ENCODE data around the gene ASPRV1. TPM values are rescaled to one million over a fixed set of nuclear protein-coding genes. Genes with fewer than 3 reads are reported as not detected.

Gene ASPRV1
- total and polyA plus RNA-seq, 2 donors (not counting 3 experiments of a cell fraction or from before 2014, with no cell fraction given), result 0.15 to 0.22 TPM

DNA sequence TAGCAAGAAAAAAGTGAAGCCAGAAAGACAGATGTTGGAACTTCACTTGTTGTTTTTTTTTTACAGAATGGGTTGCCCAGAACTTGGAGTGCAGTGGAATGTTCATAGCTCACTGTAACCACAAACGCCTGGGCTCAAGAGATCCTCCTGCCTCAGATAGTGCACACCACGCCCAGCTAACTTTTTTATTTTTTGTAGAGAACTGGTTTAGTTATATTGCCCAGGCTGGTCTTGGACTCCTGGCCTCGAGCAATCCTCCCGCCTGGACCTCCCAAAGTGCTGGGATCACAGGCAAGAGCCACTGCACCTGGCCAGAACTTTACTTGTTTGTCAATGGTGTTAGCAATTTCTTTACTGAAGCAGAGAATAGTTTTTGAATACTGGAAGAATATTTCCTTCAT is 11.9 kb upstream of the ASPRV1 start:
- no peak for FAIRE-seq
- Histone ChIP-seq H4K20me1 (replicated peaks; ENCODE audit: control insufficient read depth, extremely low read depth, insufficient read depth, low read length) (no peaks in the 10 kb centered on the region), H3K4me3 (replicated peaks in 1 of 3; ENCODE audit: insufficient read depth in 1 of 3, low read depth in 1 of 3, low read length in 3 of 3) (no peak overlapping the region), H3K27me3 (ENCODE audit: control insufficient read depth in 2 of 2, insufficient read depth in 2 of 2, low read length in 2 of 2) (peaks cover 2 to 4% of the 10 kb centered on the region in 2 experiments), H3K27ac (ENCODE audit: insufficient read depth, low read depth, low read length) (no peak overlapping the region), H3K4me2 (ENCODE audit: insufficient read depth, low read length) (no peak overlapping the region), H3K36me3 (ENCODE audit: control insufficient read depth in 2 of 2, extremely low read depth in 1 of 2, insufficient read depth in 2 of 2, low read length in 2 of 2) (no peaks in the 10 kb centered on the region), H2AFZ (ENCODE audit: low read depth, low read length) (no peak overlapping the region), H3K4me1 (ENCODE audit: control insufficient read depth, extremely low read depth, insufficient read depth, low read length) (no peaks in the 10 kb centered on the region), H3K9ac (replicated peaks; ENCODE audit: extremely low read depth, insufficient read depth, low read length) (no peak overlapping the region), H3K9me3 (replicated peaks; ENCODE audit: control insufficient read depth, insufficient read depth, low read length) (no peaks in the 10 kb centered on the region), H3K79me2 (ENCODE audit: control insufficient read depth, insufficient read depth, low read length) (no peaks in the 10 kb centered on the region), H3K9me1 (replicated peaks; ENCODE audit: control insufficient read depth, extremely low read depth, insufficient read depth, low read length) (no peaks in the 10 kb centered on the region)
- CTCF ChIA-PET, result no interaction called here
- BruUV-seq (replicated peaks), result no TSS peak
- POLR2A ChIA-PET, result no interaction called here
- TF ChIP-seq POLR2AphosphoS5 (IDR thresholded peaks at IDR 0.05; ENCODE audit: insufficient read depth, low read depth, low read length), result no peak
- TF ChIP-seq GATA2 (IDR thresholded peaks at IDR 0.05; ENCODE audit: insufficient read depth, insufficient read length, low read depth, low read length), result no peak
- TF ChIP-seq MYC (IDR thresholded peaks at IDR 0.05; ENCODE audit: low read depth, low read length), result no peak
- TF ChIP-seq POLR2A (IDR thresholded peaks at IDR 0.05; ENCODE audit: low read depth, low read length), result no peak
- no peak for TF ChIP-seq EZH2 (IDR thresholded peaks at IDR 0.05; ENCODE audit: borderline replicate concordance, low read depth, low read length, severe bottlenecking)
- TF ChIP-seq, protein P1, sequence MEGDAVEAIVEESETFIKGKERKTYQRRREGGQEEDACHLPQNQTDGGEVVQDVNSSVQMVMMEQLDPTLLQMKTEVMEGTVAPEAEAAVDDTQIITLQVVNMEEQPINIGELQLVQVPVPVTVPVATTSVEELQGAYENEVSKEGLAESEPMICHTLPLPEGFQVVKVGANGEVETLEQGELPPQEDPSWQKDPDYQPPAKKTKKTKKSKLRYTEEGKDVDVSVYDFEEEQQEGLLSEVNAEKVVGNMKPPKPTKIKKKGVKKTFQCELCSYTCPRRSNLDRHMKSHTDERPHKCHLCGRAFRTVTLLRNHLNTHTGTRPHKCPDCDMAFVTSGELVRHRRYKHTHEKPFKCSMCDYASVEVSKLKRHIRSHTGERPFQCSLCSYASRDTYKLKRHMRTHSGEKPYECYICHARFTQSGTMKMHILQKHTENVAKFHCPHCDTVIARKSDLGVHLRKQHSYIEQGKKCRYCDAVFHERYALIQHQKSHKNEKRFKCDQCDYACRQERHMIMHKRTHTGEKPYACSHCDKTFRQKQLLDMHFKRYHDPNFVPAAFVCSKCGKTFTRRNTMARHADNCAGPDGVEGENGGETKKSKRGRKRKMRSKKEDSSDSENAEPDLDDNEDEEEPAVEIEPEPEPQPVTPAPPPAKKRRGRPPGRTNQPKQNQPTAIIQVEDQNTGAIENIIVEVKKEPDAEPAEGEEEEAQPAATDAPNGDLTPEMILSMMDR (IDR thresholded peaks at IDR 0.05; ENCODE audit: extremely low read depth in 1 of 2, insufficient read depth in 1 of 2, low read depth in 1 of 2, low read length in 2 of 2), result no peak
- TF ChIP-seq JUN (IDR thresholded peaks at IDR 0.05; ENCODE audit: borderline replicate concordance, insufficient read depth, insufficient read length, low read depth), result no peak
- no peak for TF ChIP-seq FOS (IDR thresholded peaks at IDR 0.05; ENCODE audit: borderline replicate concordance, insufficient read depth, low read length)
- TF ChIP-seq, protein P2, sequence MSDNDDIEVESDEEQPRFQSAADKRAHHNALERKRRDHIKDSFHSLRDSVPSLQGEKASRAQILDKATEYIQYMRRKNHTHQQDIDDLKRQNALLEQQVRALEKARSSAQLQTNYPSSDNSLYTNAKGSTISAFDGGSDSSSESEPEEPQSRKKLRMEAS (IDR thresholded peaks at IDR 0.05; ENCODE audit: insufficient read depth, insufficient read length), result no peak
- dilution Hi-C loops (cut with MboI; ENCODE audit: extremely low pct_ligation_motif_present, low sequenced_read_pairs), result no loop called here
- DNase-seq (ENCODE audit: low read depth, low spot score), result no peak
- intact Hi-C loops (cut with micrococcal nuclease), result no loop called here

All from endothelial cell of umbilical vein (primary cell).